Ishikawa (cell line): ENCODE results near the gene BPIFA3.

Source experiments
- CEBPB ChIP-seq: IDR thresholded peaks from 2 replicates; pipeline ENCODE4 v1.6.1; 2012
- CREB1 ChIP-seq: IDR thresholded peaks from 2 replicates; pipeline ENCODE4 v1.6.1; 2012; ENCODE audit warnings: low read depth
- EGR1 ChIP-seq: IDR thresholded peaks from 2 replicates; pipeline ENCODE4 v1.6.1; 2012
- EP300 ChIP-seq: IDR thresholded peaks from 2 replicates; pipeline ENCODE4 v1.6.1; 2012; ENCODE audit warnings: borderline replicate concordance
- FOXM1 ChIP-seq: IDR thresholded peaks from 2 replicates; pipeline ENCODE4 v1.6.1; 2012; ENCODE audit warnings: low read depth, borderline replicate concordance
- MAX ChIP-seq: IDR thresholded peaks from 2 replicates; pipeline ENCODE4 v1.6.1; 2012
- NFIC ChIP-seq: IDR thresholded peaks from 2 replicates; pipeline ENCODE4 v1.6.1; 2012
- RAD21 ChIP-seq: IDR thresholded peaks from 2 replicates; pipeline ENCODE4 v1.6.1; 2012; ENCODE audit warnings: low read depth
- REST ChIP-seq: IDR thresholded peaks from 2 replicates; pipeline ENCODE4 v1.6.1; 2012; ENCODE audit warnings: low read depth, mild to moderate bottlenecking
- TAF1 ChIP-seq: IDR thresholded peaks from 2 replicates; pipeline ENCODE4 v1.6.1; 2012; ENCODE audit warnings: low read depth, mild to moderate bottlenecking
- TCF12 ChIP-seq: IDR thresholded peaks from 2 replicates; pipeline ENCODE4 v1.6.1; 2012; ENCODE audit warnings: low read depth
- TEAD4 ChIP-seq: IDR thresholded peaks from 2 replicates; pipeline ENCODE4 v1.6.1; 2012
- USF1 ChIP-seq: IDR thresholded peaks from 2 replicates; pipeline ENCODE4 v1.6.1; 2012
- YY1 ChIP-seq: IDR thresholded peaks from 2 replicates; pipeline ENCODE4 v1.6.1; 2012; ENCODE audit warnings: low read depth
- ZBTB7A ChIP-seq: IDR thresholded peaks from 2 replicates; pipeline ENCODE4 v1.6.1; 2012; ENCODE audit warnings: low read depth

The BPIFA3 gene

GRCh38 chr20:33211817-33212424 is 5.2 kb upstream of the BPIFA3 start:
- peak; percentile 76 for TF ChIP-seq RAD21
- no peak for TF ChIP-seq USF1

GRCh38 chr20:33224399-33224798 is 7.2 kb downstream of the BPIFA3 start:
- TF ChIP-seq REST: no peak
- no peak for TF ChIP-seq USF1
- TF ChIP-seq TCF12: no peak
- TF ChIP-seq NFIC: no peak
- TF ChIP-seq CEBPB: no peak
- no peak for TF ChIP-seq TEAD4

GRCh38 chr20:33229843-33230242 is 12.7 kb downstream of the BPIFA3 start:
- TF ChIP-seq USF1: no peak
- no peak for TF ChIP-seq YY1
- no peak for TF ChIP-seq CEBPB
- no peak for TF ChIP-seq FOXM1
- TF ChIP-seq NFIC: no peak
- no peak for TF ChIP-seq TAF1
- no peak for TF ChIP-seq CREB1
- no peak for TF ChIP-seq EGR1
- no peak for TF ChIP-seq ZBTB7A
- TF ChIP-seq TEAD4: no peak
- TF ChIP-seq TCF12: no peak
- TF ChIP-seq RAD21: no peak
- TF ChIP-seq MAX: no peak
- no peak for TF ChIP-seq REST
- no peak for TF ChIP-seq EP300

GRCh38 chr20:33231237-33231636 is 14.1 kb downstream of the BPIFA3 start:
- TF ChIP-seq TCF12 (no peak), EP300 (no peak)

GRCh38 chr20:33232486-33233072 is 15.4 kb downstream of the BPIFA3 start:
- no peak for TF ChIP-seq YY1
- no peak for TF ChIP-seq TEAD4
- TF ChIP-seq EGR1: no peak
- no peak for TF ChIP-seq MAX
- no peak for TF ChIP-seq EP300
- no peak for TF ChIP-seq CEBPB
- TF ChIP-seq REST: no peak
- TF ChIP-seq FOXM1: no peak
- no peak for TF ChIP-seq ZBTB7A
- TF ChIP-seq TAF1: no peak
- no peak for TF ChIP-seq USF1
- TF ChIP-seq CREB1: no peak
- TF ChIP-seq RAD21: no peak
- no peak for TF ChIP-seq NFIC
- no peak for TF ChIP-seq TCF12
